ENCODE data around the gene SPG7.

GRCh38 chr16:89576153-89577054, 68.2 kb downstream of the SPG7 start:
- TF ChIP-seq, protein P1, sequence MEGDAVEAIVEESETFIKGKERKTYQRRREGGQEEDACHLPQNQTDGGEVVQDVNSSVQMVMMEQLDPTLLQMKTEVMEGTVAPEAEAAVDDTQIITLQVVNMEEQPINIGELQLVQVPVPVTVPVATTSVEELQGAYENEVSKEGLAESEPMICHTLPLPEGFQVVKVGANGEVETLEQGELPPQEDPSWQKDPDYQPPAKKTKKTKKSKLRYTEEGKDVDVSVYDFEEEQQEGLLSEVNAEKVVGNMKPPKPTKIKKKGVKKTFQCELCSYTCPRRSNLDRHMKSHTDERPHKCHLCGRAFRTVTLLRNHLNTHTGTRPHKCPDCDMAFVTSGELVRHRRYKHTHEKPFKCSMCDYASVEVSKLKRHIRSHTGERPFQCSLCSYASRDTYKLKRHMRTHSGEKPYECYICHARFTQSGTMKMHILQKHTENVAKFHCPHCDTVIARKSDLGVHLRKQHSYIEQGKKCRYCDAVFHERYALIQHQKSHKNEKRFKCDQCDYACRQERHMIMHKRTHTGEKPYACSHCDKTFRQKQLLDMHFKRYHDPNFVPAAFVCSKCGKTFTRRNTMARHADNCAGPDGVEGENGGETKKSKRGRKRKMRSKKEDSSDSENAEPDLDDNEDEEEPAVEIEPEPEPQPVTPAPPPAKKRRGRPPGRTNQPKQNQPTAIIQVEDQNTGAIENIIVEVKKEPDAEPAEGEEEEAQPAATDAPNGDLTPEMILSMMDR (conservative IDR thresholded peaks at IDR 0.05; ENCODE audit: low read length), result no peak
- TF ChIP-seq EZH2phosphoT487 (IDR thresholded peaks at IDR 0.05; ENCODE audit: borderline replicate concordance), result no peak
